GM15510 (cell line): ENCODE data around the gene UBR2.

Experiments
- POLR2A ChIP-seq: IDR thresholded peaks from 3 replicates; pipeline ENCODE4 v1.6.1; 2011; ENCODE audit warnings: borderline replicate concordance; ENCODE audit not compliant: insufficient read length; ENCODE audit errors: extremely low read depth

The UBR2 gene

DNA sequence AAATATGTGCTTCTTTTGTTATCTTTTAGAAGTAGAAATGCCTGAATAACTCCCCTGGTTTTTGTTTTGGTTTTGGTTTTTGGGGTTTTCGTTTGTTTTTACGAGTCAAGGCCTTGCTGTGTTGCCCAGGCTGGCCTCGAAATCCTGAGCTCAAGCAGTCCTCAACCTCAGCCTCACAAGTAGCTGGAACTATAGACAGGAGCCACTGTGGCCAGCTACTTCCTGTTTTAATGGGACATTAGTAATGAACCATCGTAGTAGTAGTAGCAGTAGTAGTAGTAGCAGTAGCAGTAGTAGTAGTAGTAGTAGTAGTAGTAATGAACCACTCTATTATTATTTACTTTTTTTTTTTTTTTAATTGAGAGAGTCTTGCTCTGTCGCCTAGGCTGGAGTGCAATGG, 66.0 kb downstream of the UBR2 start:
- no peak for TF ChIP-seq POLR2A

DNA sequence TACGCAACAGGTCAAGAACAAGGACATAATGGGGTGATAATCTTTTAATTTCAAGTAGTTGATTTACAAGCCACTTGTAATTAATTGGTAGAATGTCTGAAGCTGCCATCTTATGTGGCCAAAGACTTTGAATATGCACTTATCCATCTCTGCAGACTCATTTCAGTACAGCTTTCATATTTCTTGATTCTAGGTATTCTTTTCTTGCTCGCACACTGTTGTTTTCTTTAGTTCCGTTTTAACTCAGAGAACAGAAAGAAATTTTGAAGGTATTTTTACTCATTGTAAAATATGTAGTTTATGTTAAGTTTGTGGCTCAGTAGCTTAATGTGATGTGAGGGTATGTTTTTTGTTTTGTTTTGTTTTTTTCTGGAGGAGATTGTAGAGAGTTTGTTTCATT, 73.9 kb downstream of the UBR2 start:
- TF ChIP-seq POLR2A, result no peak

DNA sequence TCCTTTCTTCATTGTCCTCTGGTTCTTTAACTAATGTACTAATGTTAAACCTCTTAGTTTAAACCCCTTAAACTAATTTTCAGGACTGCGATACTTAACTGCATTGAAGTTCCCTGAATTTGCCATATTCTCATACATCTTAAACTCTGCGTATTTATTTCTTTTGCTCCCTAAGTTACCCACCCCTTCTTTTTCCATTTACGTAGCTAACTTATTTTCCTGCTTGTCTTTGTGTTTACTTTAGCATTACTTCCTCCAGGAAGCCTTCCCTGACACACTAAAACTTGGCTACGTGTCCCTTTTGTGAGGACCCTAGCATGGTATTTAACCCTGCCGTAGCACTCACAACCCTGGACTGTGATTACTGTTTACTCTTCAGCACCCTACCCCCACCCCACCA, 79.0 kb downstream of the UBR2 start:
- no peak for TF ChIP-seq POLR2A

DNA sequence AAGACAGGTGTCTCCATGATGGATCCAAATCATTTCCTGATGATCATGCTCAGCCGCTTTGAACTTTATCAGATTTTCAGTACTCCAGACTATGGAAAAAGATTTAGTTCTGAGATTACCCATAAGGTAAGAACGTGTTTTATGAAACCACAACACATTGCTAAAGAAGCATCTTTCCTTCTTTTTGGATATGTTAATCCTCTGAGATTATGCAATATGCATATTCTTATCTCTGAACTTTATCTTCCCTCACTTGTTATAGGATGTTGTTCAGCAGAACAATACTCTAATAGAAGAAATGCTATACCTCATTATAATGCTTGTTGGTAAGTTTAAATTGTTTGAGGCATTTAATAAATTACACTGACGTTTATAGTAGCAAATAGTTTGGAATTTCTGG, 80.4 kb downstream of the UBR2 start:
- TF ChIP-seq POLR2A, result no peak

DNA sequence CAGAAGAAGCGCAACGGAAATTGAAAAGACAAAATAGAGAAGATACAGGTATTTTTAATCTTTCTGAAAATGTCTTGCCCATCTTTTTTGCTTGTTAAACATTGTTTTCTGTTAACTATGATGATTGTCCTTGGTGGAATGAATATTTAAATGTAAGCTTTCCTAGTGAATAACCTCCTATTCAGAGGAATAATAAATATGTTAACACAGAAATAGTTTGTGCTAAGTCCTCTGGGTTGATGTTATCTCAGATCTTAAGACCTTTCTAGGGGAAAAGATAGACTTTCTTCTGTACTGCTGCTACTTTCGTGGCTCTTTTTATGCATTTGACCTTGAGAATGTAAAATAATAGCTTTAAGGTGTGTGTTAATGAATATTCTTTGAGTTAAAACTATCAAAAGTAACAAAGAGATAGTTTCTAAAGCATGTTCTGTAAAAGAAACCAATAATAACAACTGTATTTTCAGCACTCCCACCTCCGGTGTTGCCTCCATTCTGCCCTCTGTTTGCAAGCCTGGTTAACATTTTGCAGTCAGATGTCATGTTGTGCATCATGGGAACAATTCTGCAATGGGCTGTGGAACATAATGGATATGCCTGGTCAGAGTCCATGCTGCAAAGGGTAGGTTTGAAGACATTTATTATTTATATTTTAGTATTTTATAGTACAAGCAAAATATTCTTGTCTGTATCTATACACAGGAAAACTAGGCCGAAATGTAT, 88.4 kb downstream of the UBR2 start:
- TF ChIP-seq POLR2A, result no peak

DNA sequence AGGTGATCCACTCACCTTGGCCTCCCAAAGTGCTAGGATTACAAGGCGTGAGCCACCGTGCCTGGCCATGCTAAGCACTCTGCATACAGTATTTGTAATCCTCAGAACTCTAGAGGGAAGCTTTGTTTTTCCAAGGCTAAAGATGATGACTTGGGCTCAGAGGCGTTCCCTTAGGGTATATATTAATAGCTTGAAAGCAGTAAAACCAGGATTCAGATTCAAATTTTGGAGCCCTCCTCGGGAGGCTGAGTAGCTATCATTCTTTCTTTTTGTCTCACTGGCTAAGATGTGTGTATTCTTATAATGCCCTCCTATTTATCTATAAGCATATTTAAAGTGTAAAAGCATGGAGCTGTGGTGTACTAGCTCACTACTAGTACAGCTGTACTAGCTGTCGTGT, 90.0 kb downstream of the UBR2 start:
- no peak for TF ChIP-seq POLR2A

DNA sequence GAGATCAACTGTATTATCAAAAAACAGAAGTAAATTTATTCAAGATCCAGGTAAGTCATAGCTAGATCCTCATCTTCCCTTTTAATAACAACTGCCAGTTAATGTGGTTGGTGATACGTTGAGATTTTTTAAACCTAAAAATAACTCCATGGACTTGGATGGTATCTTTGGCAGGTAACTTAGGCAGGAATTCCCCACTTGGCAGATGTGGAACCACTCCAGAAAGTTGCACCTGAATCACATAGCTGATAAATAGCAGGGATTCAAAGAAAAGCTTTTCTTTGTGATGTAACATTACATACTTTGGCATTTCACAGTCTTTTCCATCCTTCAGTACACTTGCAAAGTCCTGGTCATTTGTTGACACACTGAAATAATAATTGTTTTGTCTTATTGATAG, 96.0 kb downstream of the UBR2 start:
- no peak for TF ChIP-seq POLR2A

DNA sequence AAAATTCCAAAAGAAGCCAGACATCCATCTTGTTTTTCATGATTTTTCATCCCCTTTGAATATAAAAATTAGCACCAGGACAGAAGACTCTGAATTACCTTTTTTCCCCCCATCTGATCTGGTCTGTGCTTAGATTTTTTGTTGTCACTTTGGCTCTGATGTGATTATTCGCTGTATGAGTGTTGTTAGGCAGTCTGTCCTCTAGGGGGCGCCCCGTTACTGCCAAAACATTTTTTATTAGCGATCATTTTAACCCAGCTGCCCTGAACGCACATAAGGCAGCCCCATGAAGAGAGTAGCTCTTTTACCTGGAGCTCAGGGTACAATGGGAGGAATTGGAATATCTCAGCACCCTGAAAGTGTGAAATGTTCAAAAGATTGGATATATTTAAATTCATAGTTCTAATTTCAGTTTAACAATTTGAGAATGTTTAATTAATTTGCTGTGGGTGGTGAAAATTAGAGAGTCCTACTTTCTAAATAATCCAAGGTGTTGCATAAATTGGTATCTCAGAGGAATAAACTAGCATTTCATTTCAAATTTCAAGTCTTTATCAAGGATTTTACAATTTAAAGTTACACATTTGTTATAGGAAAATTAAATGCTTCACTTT, 97.8 kb downstream of the UBR2 start:
- no peak for TF ChIP-seq POLR2A

DNA sequence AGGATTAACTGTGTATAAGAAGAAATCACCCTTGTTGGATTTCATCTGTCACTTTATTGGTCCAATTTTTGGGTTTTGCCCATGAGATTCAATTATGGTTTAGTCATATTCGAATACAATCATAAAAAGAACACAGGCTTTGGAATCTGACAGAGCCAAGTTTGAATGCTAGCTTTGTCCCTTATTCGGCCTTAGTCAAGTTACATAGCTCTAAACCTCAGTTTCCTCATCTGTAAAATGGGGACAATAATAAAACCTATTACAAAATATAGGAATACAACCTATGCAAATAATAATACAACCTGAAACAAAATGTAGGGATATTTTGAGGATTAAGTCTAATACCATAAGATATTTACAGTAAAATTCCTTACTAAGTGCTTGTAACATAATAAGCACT, 100.9 kb downstream of the UBR2 start:
- TF ChIP-seq POLR2A, result no peak

DNA sequence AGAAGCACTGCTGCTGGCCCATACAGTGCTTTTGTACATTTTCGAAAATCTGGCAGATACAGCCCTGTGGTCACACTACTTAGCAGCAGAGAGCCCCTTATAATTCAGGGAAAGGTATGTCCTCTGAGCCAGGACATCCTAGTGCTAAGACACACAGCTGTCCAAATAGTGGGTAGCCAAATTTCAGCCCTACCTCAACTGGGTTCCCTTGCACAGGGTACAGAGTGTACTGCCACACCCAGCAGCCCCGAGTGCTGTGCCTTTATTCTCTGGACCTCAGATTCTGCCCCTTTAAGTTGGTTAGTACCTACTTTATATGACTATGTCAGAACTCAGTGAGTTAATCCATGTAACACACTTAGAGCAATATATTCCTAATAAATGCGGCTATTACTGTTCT, 111.0 kb downstream of the UBR2 start:
- TF ChIP-seq POLR2A, result no peak

DNA sequence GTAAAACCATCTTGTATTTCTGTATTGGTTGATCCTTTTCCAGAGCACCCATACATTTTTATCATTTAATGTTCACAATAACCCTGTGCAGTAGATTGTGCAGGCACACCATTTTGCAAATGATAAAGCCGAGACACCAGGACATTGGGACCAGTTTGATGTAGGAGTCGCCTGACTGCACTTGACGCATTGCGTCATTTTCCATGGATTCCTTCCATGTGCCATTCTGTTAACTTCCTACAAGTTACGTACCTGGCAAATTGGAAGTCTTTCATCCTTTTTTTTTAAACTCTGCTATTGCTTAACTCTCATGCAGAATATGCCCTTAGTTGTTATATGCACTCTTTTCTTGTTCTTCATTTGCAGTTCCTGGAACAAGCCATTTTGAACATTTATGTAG, 115.5 kb downstream of the UBR2 start:
- no peak for TF ChIP-seq POLR2A

DNA sequence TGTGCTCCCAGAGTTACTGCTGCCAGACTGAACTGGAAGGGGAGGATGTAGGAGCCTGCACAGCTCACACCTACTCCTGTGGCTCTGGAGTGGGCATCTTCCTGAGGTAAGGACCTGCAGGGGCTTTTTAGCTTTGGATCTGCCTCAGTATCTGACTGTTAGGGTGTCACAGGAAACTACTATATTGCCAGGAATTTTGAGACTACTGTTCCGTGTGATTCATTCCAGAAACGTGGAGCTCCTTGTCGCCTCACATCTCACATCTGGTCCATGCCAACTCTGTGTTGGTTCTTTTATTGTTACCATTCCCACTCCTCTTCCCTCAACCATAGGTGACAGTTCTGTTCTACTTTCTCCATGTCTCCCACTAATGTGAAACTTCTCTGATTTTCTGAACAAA, 124.5 kb downstream of the UBR2 start:
- no peak for TF ChIP-seq POLR2A

DNA sequence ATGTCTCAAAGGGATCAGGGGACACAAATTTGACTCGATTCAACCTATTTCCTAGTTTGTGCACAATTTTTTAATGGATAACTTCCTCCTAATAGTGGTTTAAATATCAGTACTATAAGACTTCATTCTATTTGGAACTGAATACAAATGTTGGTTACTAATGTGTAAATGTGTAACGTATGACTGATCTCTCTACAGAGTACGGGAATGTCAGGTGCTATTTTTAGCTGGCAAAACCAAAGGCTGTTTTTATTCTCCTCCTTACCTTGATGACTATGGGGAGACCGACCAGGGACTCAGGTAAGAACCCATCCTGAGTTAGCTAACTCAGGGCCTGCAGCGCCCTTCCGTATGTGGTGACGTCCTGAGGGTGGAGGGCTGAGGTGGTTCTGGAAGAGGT, 125.5 kb downstream of the UBR2 start:
- TF ChIP-seq POLR2A, result no peak

DNA sequence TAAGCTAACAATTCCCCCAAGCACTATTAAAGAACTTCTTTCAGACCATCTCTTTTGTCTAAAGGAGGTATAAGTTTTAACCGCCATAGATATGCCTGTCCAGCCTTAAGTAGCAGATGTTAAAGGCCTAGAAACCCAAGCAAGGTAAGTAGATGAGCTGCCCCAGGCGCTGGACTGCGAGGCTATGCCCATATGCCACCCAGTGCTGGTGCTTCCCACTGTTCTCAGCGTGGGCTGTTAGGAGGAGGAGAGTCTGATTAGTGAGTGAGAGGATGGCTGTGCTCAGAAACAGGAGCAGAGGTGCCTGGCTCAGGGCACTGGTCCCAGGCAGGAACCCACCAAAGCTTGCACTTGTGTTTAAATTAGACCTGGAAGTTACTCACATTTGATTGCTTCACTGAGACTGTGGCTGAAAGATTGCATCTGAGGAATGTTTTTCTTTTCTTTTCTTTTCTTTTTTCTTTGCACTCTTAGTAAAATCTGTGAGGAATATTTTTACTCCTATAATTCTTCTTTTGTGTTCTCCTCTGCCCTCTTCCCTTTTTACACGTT, 126.4 kb downstream of the UBR2 start:
- no peak for TF ChIP-seq POLR2A

DNA sequence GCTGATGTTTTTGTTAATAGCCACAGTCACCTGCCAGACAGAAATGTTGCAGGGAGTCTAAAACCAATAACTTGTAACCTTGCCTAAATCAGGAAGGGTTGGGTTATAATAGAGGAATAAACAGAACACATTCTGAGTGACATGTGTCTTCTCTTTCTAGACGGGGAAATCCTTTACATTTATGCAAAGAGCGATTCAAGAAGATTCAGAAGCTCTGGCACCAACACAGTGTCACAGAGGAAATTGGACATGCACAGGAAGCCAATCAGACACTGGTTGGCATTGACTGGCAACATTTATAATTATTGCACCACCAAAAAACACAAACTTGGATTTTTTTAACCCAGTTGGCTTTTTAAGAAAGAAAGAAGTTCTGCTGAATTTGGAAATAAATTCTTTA, 127.0 kb downstream of the UBR2 start:
- no peak for TF ChIP-seq POLR2A

DNA sequence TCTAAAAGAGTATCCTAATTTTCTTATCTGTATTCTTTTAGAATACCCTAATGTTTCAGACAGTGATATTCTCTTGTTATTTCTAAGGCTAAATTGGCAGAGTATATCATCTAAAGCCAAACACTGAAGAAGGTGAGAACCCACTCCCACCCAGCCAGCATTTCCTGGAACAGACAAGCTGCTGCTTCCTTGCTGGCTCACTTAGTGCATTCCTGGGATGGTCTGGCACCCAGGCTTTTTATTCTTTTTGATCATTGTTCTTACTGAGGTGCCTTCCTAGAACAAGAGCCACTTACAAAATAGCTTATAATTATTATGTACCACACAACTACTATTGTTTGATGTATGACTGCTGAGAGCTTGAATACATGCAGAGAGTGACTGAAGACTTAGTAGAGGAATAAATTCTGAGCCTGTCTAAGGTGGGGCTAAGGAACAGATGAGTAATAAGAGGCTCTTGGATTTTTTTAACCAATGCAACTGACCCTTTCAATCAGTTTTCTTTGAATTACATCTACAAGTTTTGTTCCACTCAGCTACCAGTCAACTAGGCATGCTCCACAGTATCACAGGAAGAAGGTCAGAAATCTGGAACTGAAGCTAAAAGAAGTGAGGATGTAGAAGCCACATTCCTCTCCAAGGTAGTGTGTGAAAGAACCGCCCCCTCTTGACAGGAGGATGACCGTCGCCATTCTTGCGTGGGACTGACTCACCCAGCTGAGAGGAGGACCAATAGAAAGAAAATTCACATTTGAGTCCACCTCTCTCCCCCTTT, 128.5 kb downstream of the UBR2 start:
- no peak for TF ChIP-seq POLR2A

DNA sequence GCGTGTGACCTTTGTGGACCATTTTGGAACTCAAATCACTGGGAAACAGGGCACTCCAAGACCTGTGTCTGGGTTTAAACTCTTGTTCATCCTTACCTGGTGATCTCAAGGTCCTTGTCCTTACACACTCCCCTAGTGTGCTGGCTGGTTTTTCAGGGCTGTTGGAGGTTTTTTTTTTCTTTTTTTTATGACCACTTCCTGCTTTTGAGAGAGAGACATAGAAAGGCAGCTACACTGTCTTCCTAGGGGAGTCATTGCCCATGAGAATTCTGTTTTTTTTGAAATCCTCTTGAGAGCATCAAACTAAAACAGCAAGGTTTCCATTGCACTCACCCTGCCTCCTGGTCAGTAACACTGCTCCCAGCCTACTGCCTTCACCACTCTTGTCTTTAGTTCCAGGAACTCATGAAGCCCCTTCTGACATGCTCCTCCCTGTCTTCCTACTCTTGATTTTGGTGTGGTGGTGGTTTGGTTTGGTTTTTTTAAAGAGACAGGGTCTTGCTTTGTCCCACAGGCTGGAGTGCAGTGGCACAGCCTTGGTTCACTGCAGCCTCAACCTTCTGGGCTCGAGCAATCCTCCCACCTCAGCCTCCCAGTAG, 130.0 kb downstream of the UBR2 start:
- no peak for TF ChIP-seq POLR2A
